Inflammatory macrophage (primary cell): ENCODE data around the gene ARHGDIA.
A peak's percentile ranks its signal among the peaks of the same experiment; 100 is the strongest.

ENCODE experiments used
- DNase-seq, 2 donors: peaks; one replicate each; pipeline ENCODE4 v3.0.0-alpha.2; 2020 to 2022

ARHGDIA gene

GRCh38 chr17:81863833-81864768 lies 7.0 kb downstream of the ARHGDIA start:
- no peak for DNase-seq

GRCh38 chr17:81863123-81863675 lies 7.9 kb downstream of the ARHGDIA start:
- no peak for DNase-seq

GRCh38 chr17:81860756-81861568 lies 10.2 kb downstream of the ARHGDIA start:
- peak; percentile 100 for DNase-seq

GRCh38 chr17:81859906-81860755 lies 11.0 kb downstream of the ARHGDIA start, which contains the start of gene P4HB:
Gene P4HB (minus strand): TSS chr17:81860535. CDS start chr17:81860471, 64 bp downstream.
- DNase-seq: peak in 1 of 2 donors; percentile 22

- DNase-seq: peak in 1 of 2 donors; percentile 18
Measured at GRCh38 chr17:81858967-81859905, 11.9 kb downstream of the ARHGDIA start.

GRCh38 chr17:81858170-81858966 lies 12.8 kb downstream of the ARHGDIA start:
- DNase-seq: no peak

- DNase-seq: no peak
Measured at GRCh38 chr17:81854974-81855774, 16.0 kb downstream of the ARHGDIA start.

GRCh38 chr17:81852237-81852636 lies 18.9 kb downstream of the ARHGDIA start:
- no peak for DNase-seq

GRCh38 chr17:81851423-81851822 lies 19.7 kb downstream of the ARHGDIA start:
- no peak for DNase-seq

- DNase-seq: no peak
Measured at GRCh38 chr17:81849457-81849856, 21.7 kb downstream of the ARHGDIA start.

- DNase-seq: no peak
Measured at GRCh38 chr17:81846743-81847689, 24.1 kb downstream of the ARHGDIA start.

- no peak for DNase-seq
Measured at GRCh38 chr17:81845881-81846742, 25.0 kb downstream of the ARHGDIA start.

- no peak for DNase-seq
Measured at GRCh38 chr17:81845361-81845760, 25.8 kb downstream of the ARHGDIA start.

GRCh38 chr17:81844887-81845286 lies 26.2 kb downstream of the ARHGDIA start:
- DNase-seq: no peak

GRCh38 chr17:81844327-81844851 lies 26.7 kb downstream of the ARHGDIA start:
- no peak for DNase-seq

- DNase-seq: no peak
Measured at GRCh38 chr17:81843713-81844326, 27.3 kb downstream of the ARHGDIA start.
